HG02571 (cell line): ENCODE results near the gene NME3.

Experiments
- ATAC-seq: cut with Tn5 transposase; IDR thresholded peaks from one replicate; pipeline ENCODE4 v1.9.1; 2021; ENCODE audit warnings: mild to moderate bottlenecking, moderate library complexity; ENCODE audit not compliant: unreplicated experiment

The NME3 gene

DNA sequence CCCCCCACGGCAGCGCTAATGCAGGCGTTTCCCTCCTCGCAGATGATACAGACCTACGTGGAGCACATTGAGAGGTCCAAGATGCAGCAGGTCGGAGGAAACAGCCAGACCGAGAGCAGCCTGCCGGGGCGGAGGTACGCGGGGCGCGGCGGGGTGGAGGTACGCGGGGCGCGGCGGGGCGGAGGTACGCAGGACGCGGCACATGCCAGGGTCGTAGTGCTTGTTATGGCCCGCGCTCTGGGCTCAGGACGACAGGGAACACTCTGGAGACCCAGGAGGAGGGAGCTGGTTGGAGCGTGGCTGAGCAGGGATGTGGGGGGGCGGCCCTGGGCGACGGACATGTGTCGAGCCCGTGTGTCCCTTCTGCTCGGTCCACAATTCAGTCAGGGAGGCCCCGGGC, 41.9 kb downstream of the NME3 start:
- no peak for ATAC-seq

DNA sequence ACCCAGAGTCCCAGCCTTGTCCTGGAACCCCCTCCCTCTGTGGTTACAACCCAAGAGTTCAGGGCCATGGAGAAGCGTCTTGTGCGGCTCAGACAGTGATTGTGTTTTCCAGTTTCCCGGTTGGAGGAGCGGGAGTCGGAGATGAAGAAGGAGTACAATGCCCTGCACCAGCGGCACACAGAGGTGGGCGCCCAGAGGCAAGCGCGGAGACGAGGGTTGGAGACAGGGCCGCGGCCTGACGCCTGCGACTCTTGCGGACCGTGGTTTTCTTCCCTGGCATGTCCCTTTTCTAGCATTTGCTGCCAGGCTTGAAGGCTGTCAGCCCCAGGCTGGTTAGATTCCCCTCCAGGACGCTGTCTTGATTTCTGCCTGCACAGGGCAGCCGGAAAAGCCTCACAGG, 42.3 kb downstream of the NME3 start:
- no peak for ATAC-seq

DNA sequence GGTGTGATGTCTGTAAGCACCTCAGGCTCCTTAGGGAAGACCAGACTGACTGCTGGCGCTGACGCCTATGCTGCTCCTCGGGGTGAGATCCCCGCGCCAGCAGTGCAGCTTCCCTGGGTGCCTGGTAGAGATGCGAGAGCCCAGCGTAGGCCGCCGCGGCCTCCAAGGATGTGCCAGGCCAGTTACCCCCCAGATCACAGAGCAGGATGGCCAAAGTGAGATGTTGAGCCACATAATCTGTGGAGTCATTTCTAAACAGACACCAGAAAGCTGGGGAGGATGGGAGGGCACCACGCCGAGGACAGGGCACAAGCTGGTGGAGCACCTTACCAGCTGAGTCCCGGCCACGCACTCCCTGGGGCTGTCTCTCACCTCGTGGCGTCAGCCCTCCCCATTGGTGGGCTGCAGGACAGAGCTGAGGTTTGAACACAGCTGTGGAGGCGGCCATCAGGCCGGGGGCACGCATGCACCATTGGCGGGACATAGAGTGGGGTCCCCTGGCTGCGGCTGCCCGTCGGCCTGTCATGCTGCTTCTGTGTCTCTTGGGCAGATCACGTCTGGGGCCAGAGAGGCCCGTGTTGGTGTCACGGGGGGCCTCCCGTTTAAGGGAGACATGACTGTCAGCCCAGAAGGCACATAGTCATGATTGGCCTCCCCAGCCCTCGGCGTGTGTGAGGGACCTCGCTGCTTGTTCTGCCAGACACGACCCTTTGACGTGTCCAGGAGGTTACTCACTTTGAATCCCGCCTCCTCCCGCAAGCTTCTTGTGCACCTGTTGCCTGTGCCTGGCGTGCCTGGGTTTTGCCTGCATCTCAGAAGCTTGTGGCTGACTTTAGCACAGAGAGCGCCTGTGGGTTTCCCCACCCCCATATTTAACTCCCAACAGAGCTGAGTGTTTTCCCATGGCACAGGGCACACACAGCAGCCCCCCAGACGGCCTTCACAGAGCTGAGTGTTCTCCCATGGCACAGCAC, 43.4 kb downstream of the NME3 start:
- ATAC-seq: no peak

DNA sequence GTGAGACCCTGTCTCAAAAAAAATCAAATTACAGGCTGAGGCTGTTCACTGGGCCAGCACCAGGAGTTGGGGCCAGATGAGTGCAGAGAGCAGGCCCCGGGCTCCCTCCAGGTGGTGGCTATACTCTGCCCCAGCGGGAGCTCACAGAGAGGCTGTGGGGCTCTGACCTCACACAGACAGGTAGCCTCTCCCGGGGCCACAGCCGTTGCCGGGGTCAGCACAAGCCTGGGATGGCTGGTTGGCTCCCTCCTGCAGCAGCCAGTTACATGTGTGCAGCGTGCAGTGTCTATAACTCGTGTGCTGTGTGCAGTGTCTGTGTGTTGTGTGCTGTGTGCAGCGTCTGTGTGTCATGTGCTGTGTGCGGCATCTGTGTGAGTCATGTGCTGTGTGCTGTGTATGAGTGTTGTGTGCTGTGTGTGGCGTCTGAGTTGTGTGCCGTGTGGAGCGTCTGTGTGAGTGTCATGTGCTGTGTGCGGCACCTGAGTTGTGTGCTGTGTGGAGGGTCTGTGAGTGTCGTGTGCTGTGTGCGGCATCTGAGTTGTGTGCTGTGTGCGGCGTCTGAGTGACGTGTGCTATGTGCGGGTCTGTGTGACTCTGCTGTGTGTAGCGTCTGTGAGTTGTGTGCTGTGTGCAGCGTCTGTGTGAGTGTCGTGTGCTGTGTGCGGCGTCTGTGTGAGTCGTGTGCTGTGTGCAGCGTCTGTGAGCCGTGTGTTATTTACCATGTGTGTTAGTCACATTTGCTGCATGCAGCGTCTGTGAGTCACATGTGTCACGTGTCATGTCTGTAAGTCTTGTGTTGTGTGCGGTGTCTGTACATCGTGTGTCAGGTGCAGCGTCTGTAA, 44.5 kb downstream of the NME3 start:
- ATAC-seq: no peak

DNA sequence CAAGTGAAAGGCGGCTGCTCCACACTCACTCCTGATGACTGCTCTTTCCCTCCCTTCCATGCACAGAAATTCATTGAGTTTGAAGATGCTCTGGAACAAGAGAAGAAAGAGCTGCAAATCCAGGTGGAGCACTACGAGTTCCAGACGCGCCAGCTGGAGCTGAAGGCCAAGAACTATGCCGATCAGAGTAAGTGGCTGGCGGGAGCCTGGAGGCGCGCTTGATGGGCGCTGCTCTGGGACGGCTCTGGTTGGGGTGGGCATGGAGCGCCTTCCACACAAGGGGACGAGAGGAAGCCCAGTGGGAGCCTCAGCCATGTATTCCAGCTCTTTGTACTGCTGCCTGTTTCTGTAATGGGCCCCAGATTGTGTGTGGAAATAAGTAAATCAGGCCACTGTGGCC, 46.9 kb downstream of the NME3 start:
- no peak for ATAC-seq

- no peak for ATAC-seq
Measured at GRCh38 chr16:1723450-1724147, 47.7 kb downstream of the NME3 start.

- no peak for ATAC-seq
Measured at GRCh38 chr16:1721372-1721771, 50.0 kb downstream of the NME3 start.
